ENCODE data around the gene LMBR1L. TPM values are rescaled to one million over a fixed set of nuclear protein-coding genes. Genes with fewer than 3 reads are reported as not detected.

The LMBR1L gene
- total RNA-seq, 2 experiments from 2014 or later, result 37.2 to 43.6 TPM

DNA sequence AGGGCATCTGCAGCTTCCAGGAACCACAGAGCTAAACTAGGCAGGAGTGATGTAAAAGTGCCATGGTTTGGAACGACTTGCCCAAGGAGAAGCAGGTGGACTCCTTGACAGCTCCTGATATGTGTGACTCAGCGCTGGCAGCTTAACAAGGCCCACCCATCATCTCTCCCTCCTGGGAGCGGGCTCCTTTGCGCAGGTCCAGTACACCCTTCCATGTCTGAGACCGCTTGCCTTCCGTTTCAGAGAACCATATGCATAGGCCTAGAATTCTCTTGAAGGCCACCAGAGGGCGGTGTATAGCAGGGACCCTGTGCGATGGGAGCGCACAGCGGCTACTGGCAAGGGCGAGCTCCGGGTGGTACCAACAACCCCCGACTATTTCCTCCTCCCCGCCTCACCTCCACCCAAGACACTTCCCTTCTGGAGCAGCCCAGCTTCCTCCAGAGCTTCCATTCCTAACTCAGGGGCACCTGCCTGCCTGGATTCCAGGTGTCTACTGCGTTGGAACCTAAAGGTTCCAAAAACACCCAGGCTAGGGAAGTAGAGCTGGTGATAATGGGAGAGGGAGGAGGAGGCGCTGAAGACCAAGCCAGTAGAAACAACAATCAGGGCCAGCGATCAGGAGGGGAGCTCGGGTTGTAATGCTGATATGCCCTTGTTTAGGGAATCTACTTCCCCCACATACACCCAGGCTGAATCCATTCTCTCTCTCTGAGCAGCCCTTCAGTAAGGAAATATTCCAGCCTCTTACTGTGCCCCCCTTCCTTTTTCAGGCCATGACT lies 22.3 kb downstream of the LMBR1L start:
- Histone ChIP-seq H3K9me2 (ENCODE audit: insufficient read depth, low read length) (no peaks in the 10 kb centered on the region), H3K4me2 (ENCODE audit: low read length) (peak overlapping the region; percentile 59), H3K79me2 (ENCODE audit: insufficient read depth, low read depth, low read length) (no peaks in the 10 kb centered on the region), H3K9me3 (ENCODE audit: low read length) (no peaks in the 10 kb centered on the region), H3K36me3 (ENCODE audit: insufficient read depth, low read length) (no peaks in the 10 kb centered on the region), H3K4me3 (ENCODE audit: low read depth, low read length, poor library complexity, severe bottlenecking) (peak overlapping the region; percentile 21), H2AFZ (ENCODE audit: low read length) (peak overlapping the region; percentile 74), H3K27ac (ENCODE audit: low read depth, low read length, poor library complexity, severe bottlenecking) (no peak overlapping the region), H4K20me1 (ENCODE audit: insufficient read depth, low read length) (no peaks in the 10 kb centered on the region), H3K4me1 (ENCODE audit: insufficient read depth, low read length, poor library complexity, severe bottlenecking) (peaks cover 19% of the 10 kb centered on the region)
- no TSS peak for BruUV-seq (replicated peaks)
- intact Hi-C loops (cut with micrococcal nuclease; ENCODE audit: unreplicated experiment), result loop anchor here (1.0 kb wide), 2 partner anchors 33 to 147 kb away; no protein-coding TSS in a partner anchor
- POLR2A ChIA-PET, result interaction anchor here (0.5 to 1.1 kb wide), 5 partner anchors 10 to 306 kb away, joined by 3 to 5 read pairs (median 4); no protein-coding TSS in a partner anchor
- TF ChIP-seq EZH2phosphoT487 (IDR thresholded peaks at IDR 0.05; ENCODE audit: borderline replicate concordance, low read depth, low read length), result no peak
- TF ChIP-seq, protein P1, sequence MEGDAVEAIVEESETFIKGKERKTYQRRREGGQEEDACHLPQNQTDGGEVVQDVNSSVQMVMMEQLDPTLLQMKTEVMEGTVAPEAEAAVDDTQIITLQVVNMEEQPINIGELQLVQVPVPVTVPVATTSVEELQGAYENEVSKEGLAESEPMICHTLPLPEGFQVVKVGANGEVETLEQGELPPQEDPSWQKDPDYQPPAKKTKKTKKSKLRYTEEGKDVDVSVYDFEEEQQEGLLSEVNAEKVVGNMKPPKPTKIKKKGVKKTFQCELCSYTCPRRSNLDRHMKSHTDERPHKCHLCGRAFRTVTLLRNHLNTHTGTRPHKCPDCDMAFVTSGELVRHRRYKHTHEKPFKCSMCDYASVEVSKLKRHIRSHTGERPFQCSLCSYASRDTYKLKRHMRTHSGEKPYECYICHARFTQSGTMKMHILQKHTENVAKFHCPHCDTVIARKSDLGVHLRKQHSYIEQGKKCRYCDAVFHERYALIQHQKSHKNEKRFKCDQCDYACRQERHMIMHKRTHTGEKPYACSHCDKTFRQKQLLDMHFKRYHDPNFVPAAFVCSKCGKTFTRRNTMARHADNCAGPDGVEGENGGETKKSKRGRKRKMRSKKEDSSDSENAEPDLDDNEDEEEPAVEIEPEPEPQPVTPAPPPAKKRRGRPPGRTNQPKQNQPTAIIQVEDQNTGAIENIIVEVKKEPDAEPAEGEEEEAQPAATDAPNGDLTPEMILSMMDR (conservative IDR thresholded peaks at IDR 0.05; ENCODE audit: low read length), result peak; percentile 92
- DNase-seq (ENCODE audit: low spot score), result peak; percentile 84
- CTCF ChIA-PET (ENCODE audit: unreplicated experiment), result interaction anchor here (0.6 to 1.8 kb wide), 9 partner anchors 10 to 137 kb away, joined by 3 to 6 read pairs (median 4); partner anchors contain the start of genes DDN and TUBA1B

DNA sequence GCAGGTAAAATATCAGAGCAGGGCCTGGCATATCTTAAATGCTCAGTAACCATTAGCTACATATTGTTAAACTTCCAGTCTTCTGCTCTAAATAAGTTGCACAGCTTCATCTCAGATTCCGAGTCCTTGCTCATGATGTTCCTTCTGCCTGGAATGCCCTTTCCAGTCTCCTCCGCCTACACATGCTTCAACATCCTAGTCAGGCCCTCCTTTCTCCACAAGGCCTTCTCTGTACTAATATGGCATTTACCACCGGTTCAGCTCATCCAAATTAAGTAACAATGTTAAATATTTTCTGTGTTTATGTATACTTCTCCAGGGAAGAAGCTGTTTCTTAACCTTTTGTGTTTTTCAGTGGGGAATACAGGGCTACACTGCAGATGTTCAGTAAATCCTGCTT lies 24.5 kb downstream of the LMBR1L start:
- H3K36me3 ChIP-seq (ENCODE audit: insufficient read depth, low read length), result no peaks in the 10 kb centered on the region
- CTCF ChIA-PET (ENCODE audit: unreplicated experiment), result no interaction called here
- TF ChIP-seq, protein P1 (conservative IDR thresholded peaks at IDR 0.05; ENCODE audit: low read length), result no peak
- no peak for TF ChIP-seq EZH2phosphoT487 (IDR thresholded peaks at IDR 0.05; ENCODE audit: borderline replicate concordance, low read depth, low read length)
- BruUV-seq (replicated peaks), result no TSS peak
- no peak for DNase-seq (ENCODE audit: low spot score)
- H3K9me2 ChIP-seq (ENCODE audit: insufficient read depth, low read length), result no peaks in the 10 kb centered on the region
- H3K27ac ChIP-seq (ENCODE audit: low read depth, low read length, poor library complexity, severe bottlenecking), result no peak overlapping the region
- H3K4me1 ChIP-seq (ENCODE audit: insufficient read depth, low read length, poor library complexity, severe bottlenecking), result peaks cover 12% of the 10 kb centered on the region
- no peaks in the 10 kb centered on the region for H3K79me2 ChIP-seq (ENCODE audit: insufficient read depth, low read depth, low read length)
- H4K20me1 ChIP-seq (ENCODE audit: insufficient read depth, low read length), result no peaks in the 10 kb centered on the region
- POLR2A ChIA-PET, result interaction anchor here (0.6 to 1.1 kb wide), 2 partner anchors 15 to 20 kb away, joined by 3 read pairs; no protein-coding TSS in a partner anchor
- intact Hi-C loops (cut with micrococcal nuclease; ENCODE audit: unreplicated experiment), result no loop called here
- H3K4me2 ChIP-seq (ENCODE audit: low read length), result no peak overlapping the region
- no peaks in the 10 kb centered on the region for H3K9me3 ChIP-seq (ENCODE audit: low read length)
- no peak overlapping the region for H2AFZ ChIP-seq (ENCODE audit: low read length)
- no peak overlapping the region for H3K4me3 ChIP-seq (ENCODE audit: low read depth, low read length, poor library complexity, severe bottlenecking)

DNA sequence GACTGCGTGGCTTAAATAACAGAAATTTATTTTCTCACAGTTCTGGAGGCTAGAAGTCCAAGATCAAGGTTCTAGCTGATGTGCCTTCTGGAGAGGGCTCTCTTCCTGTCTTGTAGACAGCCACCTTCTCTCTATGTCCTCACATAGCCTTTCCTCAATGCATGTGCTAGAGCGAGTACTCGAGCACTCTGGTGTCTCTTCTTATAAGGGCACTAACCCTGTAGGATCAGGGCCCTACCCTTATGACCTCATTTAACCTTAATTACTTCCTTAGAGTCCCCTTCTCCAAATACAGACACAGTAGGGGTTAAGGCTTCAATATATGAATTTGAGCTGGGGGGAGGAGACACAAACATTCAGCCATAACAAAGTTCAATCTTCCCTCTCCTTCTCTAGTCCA lies 26.2 kb downstream of the LMBR1L start:
- ChIA-PET CTCF (ENCODE audit: unreplicated experiment) (no interaction called here), POLR2A (interaction anchor here (0.6 to 1.7 kb wide), 3 partner anchors 14 to 47 kb away, joined by 3 to 6 read pairs (median 4); partner anchors contain the start of gene RHEBL1)
- Histone ChIP-seq H4K20me1 (ENCODE audit: insufficient read depth, low read length) (no peaks in the 10 kb centered on the region), H3K36me3 (ENCODE audit: insufficient read depth, low read length) (no peaks in the 10 kb centered on the region), H3K79me2 (ENCODE audit: insufficient read depth, low read depth, low read length) (no peaks in the 10 kb centered on the region), H3K4me1 (ENCODE audit: insufficient read depth, low read length, poor library complexity, severe bottlenecking) (peaks cover 9% of the 10 kb centered on the region), H3K27ac (ENCODE audit: low read depth, low read length, poor library complexity, severe bottlenecking) (no peak overlapping the region), H3K9me2 (ENCODE audit: insufficient read depth, low read length) (no peaks in the 10 kb centered on the region), H2AFZ (ENCODE audit: low read length) (no peak overlapping the region), H3K4me2 (ENCODE audit: low read length) (no peak overlapping the region), H3K9me3 (ENCODE audit: low read length) (no peaks in the 10 kb centered on the region), H3K4me3 (ENCODE audit: low read depth, low read length, poor library complexity, severe bottlenecking) (no peak overlapping the region)
- DNase-seq (ENCODE audit: low spot score), result no peak
- TF ChIP-seq, protein P1 (conservative IDR thresholded peaks at IDR 0.05; ENCODE audit: low read length), result no peak
- TF ChIP-seq EZH2phosphoT487 (IDR thresholded peaks at IDR 0.05; ENCODE audit: borderline replicate concordance, low read depth, low read length), result no peak
- intact Hi-C loops (cut with micrococcal nuclease; ENCODE audit: unreplicated experiment), result no loop called here
- no TSS peak for BruUV-seq (replicated peaks)
